HepG2 (cell line): ENCODE measurements around the gene SLC12A3. TPM values are rescaled to one million over a fixed set of nuclear protein-coding genes. Genes with fewer than 3 reads are reported as not detected.
A peak's percentile ranks its signal among the peaks of the same experiment; 100 is the strongest.

ENCODE experiments used
- BCL6 ChIP-seq: IDR thresholded peaks from 2 replicates; pipeline ENCODE4 v1.6.1; 2016; ENCODE audit warnings: missing genetic modification reagents, missing compliant biosample characterization
- E2F1 ChIP-seq: sonication (generic); formaldehyde crosslinking; IDR thresholded peaks from 2 replicates; pipeline ENCODE4 v1.5.0; 2020; ENCODE audit warnings: missing genetic modification reagents
- ERF ChIP-seq: IDR thresholded peaks from 2 replicates; pipeline ENCODE4 v1.6.1; 2018; ENCODE audit warnings: missing biosample characterization, missing genetic modification reagents
- FUBP1 ChIP-seq: sonication (generic); formaldehyde crosslinking; IDR thresholded peaks from 2 replicates; pipeline ENCODE4 v1.5.1; 2020; ENCODE audit warnings: missing genetic modification reagents, mild to moderate bottlenecking, borderline replicate concordance
- LCORL ChIP-seq, 2 experiments: fragments of 450-650 bp in 1 of 2; sonication (generic) in 1 of 2; formaldehyde crosslinking in 1 of 2; IDR thresholded peaks; 2 replicates each; pipeline versions ENCODE4 v1.5.0 to v1.6.1; 2017 to 2020; ENCODE audit warnings: antibody characterized with exemption in 1 of 2, missing genetic modification reagents in 1 of 2
- NFIC ChIP-seq: IDR thresholded peaks from 2 replicates; pipeline ENCODE4 v1.6.1; 2012; ENCODE audit warnings: mild to moderate bottlenecking, low read length, inconsistent platforms
- USF2 ChIP-seq, 2 experiments: sonication (generic) in 1 of 2; formaldehyde crosslinking in 1 of 2; IDR thresholded peaks; 2 replicates each; pipeline versions ENCODE4 v1.5.1 to v1.6.1; 2011 to 2020; ENCODE audit warnings: borderline replicate concordance in 1 of 2, low read depth in 1 of 2, low read length in 1 of 2, mild to moderate bottlenecking in 1 of 2, missing genetic modification reagents in 1 of 2, moderate library complexity in 1 of 2
- ZBTB37 ChIP-seq: sonication (generic); formaldehyde crosslinking; IDR thresholded peaks from 2 replicates; pipeline ENCODE4 v1.4.0; 2020; ENCODE audit warnings: mild to moderate bottlenecking, missing genetic modification reagents
- ZBTB42 ChIP-seq: sonication (generic); formaldehyde crosslinking; IDR thresholded peaks from 2 replicates; pipeline ENCODE4 v1.5.0; 2020; ENCODE audit warnings: mild to moderate bottlenecking, missing genetic modification reagents
- ZBTB7A ChIP-seq: sonication (generic); formaldehyde crosslinking; IDR thresholded peaks from 2 replicates; pipeline ENCODE4 v1.8.0; 2022; ENCODE audit warnings: mild to moderate bottlenecking, missing genetic modification reagents
- ZNF235 ChIP-seq: sonication (generic); formaldehyde crosslinking; IDR thresholded peaks from 2 replicates; pipeline ENCODE4 v1.8.1; 2023; ENCODE audit warnings: mild to moderate bottlenecking, missing genetic modification reagents, borderline replicate concordance
- ZNF609 ChIP-seq: sonication (generic); formaldehyde crosslinking; IDR thresholded peaks from 2 replicates; pipeline ENCODE4 v1.4.0; 2020; ENCODE audit warnings: mild to moderate bottlenecking, missing genetic modification reagents, borderline replicate concordance
- ZNF652 ChIP-seq: IDR thresholded peaks from 2 replicates; pipeline ENCODE4 v1.6.1; 2016; ENCODE audit warnings: low read depth, borderline replicate concordance
- ZNF761 ChIP-seq: sonication (generic); formaldehyde crosslinking; conservative IDR thresholded peaks from 2 replicates; pipeline ENCODE4 v1.4.0; 2020; ENCODE audit warnings: mild to moderate bottlenecking, missing genetic modification reagents
- ZSCAN9 ChIP-seq: IDR thresholded peaks from 2 replicates; pipeline ENCODE4 v1.6.1; 2016; ENCODE audit warnings: borderline replicate concordance
- polyA plus RNA-seq, 8 experiments: library from polyadenylated mRNA; depleted of rRNA in 3 of 8; stranded (reverse) in 7 of 8; unstranded in 1 of 8; fragments of >200 nt; fragmentation: Illumina TruSeq in 4 of 8; extraction: Trizol in 4 of 8; gene quantifications; 2 replicates each; pipeline versions ENCODE4 v1.2.1 to v1.2.3, GENCODE V29; 2011 to 2016; ENCODE audit warnings: low read depth in 4 of 8, missing spikeins in 1 of 8, mixed read lengths in 1 of 8; ENCODE audit not compliant: insufficient read depth in 1 of 8
- total RNA-seq, 5 experiments: library from RNA; depleted of rRNA; stranded (reverse); fragments of >200 nt; fragmentation: Illumina TruSeq; extraction: Trizol; gene quantifications; 2 replicates each; pipeline ENCODE4 v1.2.3, GENCODE V29; 2016; ENCODE audit warnings: low read depth in 1 of 5

The SLC12A3 gene
- total and polyA plus RNA-seq, 2 of the 13 experiments (the other 11 are each of a cell fraction or from before 2014, with no cell fraction given), result 6.2 TPM; not detected in 1

GRCh38 chr16:56919099-56919800 is 54.2 kb downstream of the SLC12A3 start (continued):
- TF ChIP-seq ERF (CRISPR knock-in tag) (peak; percentile 75), E2F1 (CRISPR knock-in tag) (0 out of 2 replicates have a peak, but pooled peaks have one; percentile 29), ZNF761 (CRISPR knock-in tag) (0 out of 2 replicates have a peak, but pooled peaks have one; percentile 40), ZBTB37 (0 out of 2 replicates have a peak, but pooled peaks have one; percentile 44), ZSCAN9 (CRISPR knock-in tag) (peak; percentile 61; the same call in 1 of the 2 replicates), ZNF235 (CRISPR knock-in tag) (0 out of 2 replicates have a peak, but pooled peaks have one; percentile 51), ZNF609 (CRISPR knock-in tag) (peak; percentile 88; the same call in 1 of the 2 replicates), ZBTB42 (CRISPR knock-in tag) (no peak), BCL6 (peak; percentile 88), ZNF652 (CRISPR knock-in tag) (no peak), USF2 (IDR thresholded peaks at IDR 0.05; ENCODE audit: low read depth, low read length) (no peak), USF2 (CRISPR knock-in tag; IDR thresholded peaks at IDR 0.05; ENCODE audit: borderline replicate concordance) (peak; percentile 65), ZBTB7A (peak; percentile 91; the same call in 1 of the 2 replicates), NFIC (0 out of 2 replicates have a peak, but pooled peaks have one; percentile 74), LCORL (IDR thresholded peaks at IDR 0.05) (no peak), LCORL (CRISPR knock-in tag; IDR thresholded peaks at IDR 0.05) (peak; percentile 92), FUBP1 (CRISPR knock-in tag) (no peak)
